HG03108 (cell line): Measurements from ENCODE around the gene CHURC1.

Experiments
- ATAC-seq: cut with Tn5 transposase; IDR thresholded peaks from one replicate; pipeline ENCODE4 v1.9.1; 2021; ENCODE audit warnings: moderate library complexity; ENCODE audit not compliant: unreplicated experiment

CHURC1 gene

GRCh38 chr14:64937821-64938193 is 23.6 kb downstream of the CHURC1 start:
- no peak for ATAC-seq

- ATAC-seq, result no peak
These were observed 24.9 kb downstream of the CHURC1 start for GRCh38 chr14:64938972-64939816.

GRCh38 chr14:64939817-64940190 is 25.5 kb downstream of the CHURC1 start:
- no peak for ATAC-seq

- ATAC-seq, result no peak
These were observed 26.2 kb downstream of the CHURC1 start for GRCh38 chr14:64940336-64940910.

- no peak for ATAC-seq
These were observed 28.4 kb downstream of the CHURC1 start, which contains the start of gene GPX2 for GRCh38 chr14:64942531-64943111. Gene GPX2, minus strand, starts transcription at chr14:64942745. Its CDS starts 19 bp downstream, at chr14:64942726.

GRCh38 chr14:64943556-64943955 is 29.3 kb downstream of the CHURC1 start:
- no peak for ATAC-seq

GRCh38 chr14:64944041-64944440 is 29.8 kb downstream of the CHURC1 start:
- no peak for ATAC-seq

GRCh38 chr14:64944861-64945260 is 30.6 kb downstream of the CHURC1 start:
- ATAC-seq, result no peak

- no peak for ATAC-seq
These were observed 31.4 kb downstream of the CHURC1 start for GRCh38 chr14:64945431-64946178.

GRCh38 chr14:64946310-64947045 is 32.2 kb downstream of the CHURC1 start:
- ATAC-seq, result no peak

GRCh38 chr14:64947710-64948611 is 33.7 kb downstream of the CHURC1 start:
- no peak for ATAC-seq

GRCh38 chr14:64948612-64949210 is 34.5 kb downstream of the CHURC1 start:
- no peak for ATAC-seq

GRCh38 chr14:64950889-64951288 is 36.6 kb downstream of the CHURC1 start:
- ATAC-seq, result no peak

GRCh38 chr14:64951291-64951690 is 37.0 kb downstream of the CHURC1 start:
- ATAC-seq, result no peak

- no peak for ATAC-seq
These were observed 37.5 kb downstream of the CHURC1 start for GRCh38 chr14:64951724-64952123.

- ATAC-seq, result no peak
These were observed 38.5 kb downstream of the CHURC1 start for GRCh38 chr14:64952598-64953309.

- no peak for ATAC-seq
These were observed 39.0 kb downstream of the CHURC1 start for GRCh38 chr14:64953310-64953654.

GRCh38 chr14:64953661-64954060 is 39.4 kb downstream of the CHURC1 start:
- no peak for ATAC-seq
